ENCODE measurements around the gene CCDC110. TPM values are rescaled to one million over a fixed set of nuclear protein-coding genes. Genes with fewer than 3 reads are reported as not detected.

CCDC110 gene
- polyA plus RNA-seq, 1 donor (not counting 4 experiments of a cell fraction or from before 2014, with no cell fraction given), result not detected

- DNase-seq (ENCODE audit: low read depth, low spot score) (no peak), FAIRE-seq (no peak)
- no peak overlapping the region for H3K4me2 ChIP-seq (ENCODE audit: control insufficient read depth, extremely low read depth, insufficient read depth, low read depth, low read length)
- H3K9me3 ChIP-seq (ENCODE audit: control insufficient read depth, low read depth, low read length), result no peaks in the 10 kb centered on the region
- no peak overlapping the region for H3K27ac ChIP-seq (ENCODE audit: control insufficient read depth, insufficient read depth, low read length)
- dilution Hi-C loops (cut with MboI; ENCODE audit: extremely low pct_ligation_motif_present, low sequenced_read_pairs), result no loop called here
- no peak overlapping the region for H2AFZ ChIP-seq (ENCODE audit: control insufficient read depth, low read length)
- no peaks in the 10 kb centered on the region for H3K27me3 ChIP-seq (ENCODE audit: control insufficient read depth, extremely low read depth, insufficient read depth, low read length)
- no peaks in the 10 kb centered on the region for H3K36me3 ChIP-seq (ENCODE audit: control insufficient read depth in 2 of 2, extremely low read depth in 1 of 2, insufficient read depth in 2 of 2, low read length in 2 of 2)
- H3K9ac ChIP-seq (ENCODE audit: control insufficient read depth, extremely low read depth, insufficient read depth, low read length), result no peak overlapping the region
- TF ChIP-seq EZH2 (IDR thresholded peaks at IDR 0.05; ENCODE audit: low read length) (no peak), CTCF (optimal IDR thresholded peaks at IDR 0.05 in 1 of 3, IDR thresholded peaks at IDR 0.05 in 1 of 3, conservative IDR thresholded peaks at IDR 0.05 in 1 of 3; ENCODE audit: extremely low read depth in 1 of 3, insufficient read depth in 2 of 3, low read length in 3 of 3) (no peak)
- H3K4me1 ChIP-seq (ENCODE audit: control insufficient read depth, extremely low read depth, insufficient read depth, low read length), result no peaks in the 10 kb centered on the region
- H3K9me1 ChIP-seq (ENCODE audit: control insufficient read depth, extremely low read depth, insufficient read depth, low read length), result no peaks in the 10 kb centered on the region
- H3K4me3 ChIP-seq (ENCODE audit: control insufficient read depth in 2 of 3, extremely low read depth in 1 of 3, insufficient read depth in 2 of 3, low read depth in 1 of 3, low read length in 3 of 3), result no peak overlapping the region
- H4K20me1 ChIP-seq (ENCODE audit: control insufficient read depth, extremely low read depth, insufficient read depth, low read length), result no peaks in the 10 kb centered on the region
- no peaks in the 10 kb centered on the region for H3K79me2 ChIP-seq (ENCODE audit: control insufficient read depth, insufficient read depth, low read length)
Observed at GRCh38 chr4:185437809-185438208, 33.7 kb downstream of the CCDC110 start.

DNA sequence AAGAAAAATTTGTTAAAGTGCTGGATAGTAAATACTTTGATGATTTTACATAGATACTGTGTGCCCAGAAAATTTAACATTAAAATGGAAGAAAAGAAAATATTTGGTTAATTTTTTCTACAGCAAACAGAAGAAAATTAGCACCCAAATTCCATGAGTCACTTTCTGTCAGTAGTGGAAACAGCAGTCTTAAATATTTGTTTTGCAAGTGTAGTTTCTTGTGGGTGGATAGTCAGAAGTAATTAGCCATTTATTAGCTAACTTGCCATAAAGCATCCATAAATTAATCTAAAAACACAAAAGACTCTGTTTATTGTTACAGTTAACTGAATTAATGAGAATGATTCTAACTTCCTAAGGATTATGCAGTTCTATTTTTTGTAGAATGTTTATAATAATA is 36.1 kb downstream of the CCDC110 start:
- dilution Hi-C loops (cut with MboI; ENCODE audit: extremely low pct_ligation_motif_present, low sequenced_read_pairs), result no loop called here
- no peak overlapping the region for H3K4me2 ChIP-seq (ENCODE audit: control insufficient read depth, extremely low read depth, insufficient read depth, low read depth, low read length)
- no peaks in the 10 kb centered on the region for H3K79me2 ChIP-seq (ENCODE audit: control insufficient read depth, insufficient read depth, low read length)
- no peak overlapping the region for H3K27ac ChIP-seq (ENCODE audit: control insufficient read depth, insufficient read depth, low read length)
- TF ChIP-seq EZH2 (IDR thresholded peaks at IDR 0.05; ENCODE audit: low read length) (no peak), CTCF (optimal IDR thresholded peaks at IDR 0.05 in 1 of 3, IDR thresholded peaks at IDR 0.05 in 1 of 3, conservative IDR thresholded peaks at IDR 0.05 in 1 of 3; ENCODE audit: extremely low read depth in 1 of 3, insufficient read depth in 2 of 3, low read length in 3 of 3) (no peak)
- no peaks in the 10 kb centered on the region for H3K27me3 ChIP-seq (ENCODE audit: control insufficient read depth, extremely low read depth, insufficient read depth, low read length)
- no peak for FAIRE-seq
- H3K9ac ChIP-seq (ENCODE audit: control insufficient read depth, extremely low read depth, insufficient read depth, low read length), result no peak overlapping the region
- no peaks in the 10 kb centered on the region for H3K9me3 ChIP-seq (ENCODE audit: control insufficient read depth, low read depth, low read length)
- H3K4me3 ChIP-seq (ENCODE audit: control insufficient read depth in 2 of 3, extremely low read depth in 1 of 3, insufficient read depth in 2 of 3, low read depth in 1 of 3, low read length in 3 of 3), result no peak overlapping the region
- no peaks in the 10 kb centered on the region for H4K20me1 ChIP-seq (ENCODE audit: control insufficient read depth, extremely low read depth, insufficient read depth, low read length)
- no peaks in the 10 kb centered on the region for H3K36me3 ChIP-seq (ENCODE audit: control insufficient read depth in 2 of 2, extremely low read depth in 1 of 2, insufficient read depth in 2 of 2, low read length in 2 of 2)
- H2AFZ ChIP-seq (ENCODE audit: control insufficient read depth, low read length), result no peak overlapping the region
- no peaks in the 10 kb centered on the region for H3K4me1 ChIP-seq (ENCODE audit: control insufficient read depth, extremely low read depth, insufficient read depth, low read length)
- H3K9me1 ChIP-seq (ENCODE audit: control insufficient read depth, extremely low read depth, insufficient read depth, low read length), result no peaks in the 10 kb centered on the region
- no peak for DNase-seq (ENCODE audit: low read depth, low spot score)
